GM12891 (cell line): ENCODE data around the gene CEP55.

Experiments
- PAX5 ChIP-seq: IDR thresholded peaks from 2 replicates; pipeline ENCODE4 v1.6.1; 2011; ENCODE audit warnings: low read length, moderate library complexity, mild to moderate bottlenecking; ENCODE audit not compliant: insufficient read depth, severe bottlenecking
- POLR2A ChIP-seq: IDR thresholded peaks from 2 replicates; pipeline ENCODE4 v1.6.1; 2011; ENCODE audit warnings: low read depth, low read length, control low read depth
- POLR2AphosphoS5 ChIP-seq: IDR thresholded peaks from 2 replicates; pipeline ENCODE4 v1.6.1; 2011; ENCODE audit warnings: low read depth, low read length, control low read depth
- TAF1 ChIP-seq: IDR thresholded peaks from 2 replicates; pipeline ENCODE4 v1.6.1; 2011; ENCODE audit warnings: low read depth, low read length, control low read depth

- no peak for TF ChIP-seq TAF1
- no peak for TF ChIP-seq POLR2A
- no peak for TF ChIP-seq POLR2AphosphoS5
- TF ChIP-seq PAX5 = no peak
Observed at GRCh38 chr10:93454146-93454545, 42.3 kb upstream of the CEP55 start.
